ENCODE results near the gene AP5Z1. TPM values are rescaled to one million over a fixed set of nuclear protein-coding genes. Genes with fewer than 3 reads are reported as not detected.
A peak's percentile ranks its signal among the peaks of the same experiment; 100 is the strongest.

Gene AP5Z1
- total RNA-seq, 4 donors from 2014 or later = 26.2 to 81.2 (median 52.2) TPM

GRCh38 chr7:4734587-4735345 lies 40.7 kb upstream of the AP5Z1 start:
- Histone ChIP-seq H3K27ac (no peak overlapping the region), H3K36me3 (peaks cover 16% of the 10 kb centered on the region), H3K4me3 (no peak overlapping the region), H3K27me3 (no peaks in the 10 kb centered on the region), H3K9me3 (no peaks in the 10 kb centered on the region), H3K4me1 (peaks cover 33% of the 10 kb centered on the region)
- no peak for DNase-seq (ENCODE audit: low spot score in 2 of 2)
- TF ChIP-seq POLR2AphosphoS5 (IDR thresholded peaks at IDR 0.05) (no peak), EP300 (IDR thresholded peaks at IDR 0.05) (no peak)
- 82% methylated on average over 21 of the region's 23 CpGs for WGBS

- WGBS = 84% methylated on average over 15 of the region's 15 CpGs
- DNase-seq (ENCODE audit: low spot score in 2 of 2) = no peak
- H3K4me1 ChIP-seq = peaks cover 22% of the 10 kb centered on the region
- no peaks in the 10 kb centered on the region for H3K27me3 ChIP-seq
- no peaks in the 10 kb centered on the region for H3K9me3 ChIP-seq
- H3K36me3 ChIP-seq = peaks cover 26% of the 10 kb centered on the region
- no peak overlapping the region for H3K27ac ChIP-seq
- no peak overlapping the region for H3K4me3 ChIP-seq
- TF ChIP-seq EP300 (IDR thresholded peaks at IDR 0.05) (no peak), POLR2A (IDR thresholded peaks at IDR 0.05) (no peak), POLR2AphosphoS5 (IDR thresholded peaks at IDR 0.05) (no peak), CTCF (IDR thresholded peaks at IDR 0.05) (no peak)
Measured at GRCh38 chr7:4737300-4737699, 38.1 kb upstream of the AP5Z1 start.

GRCh38 chr7:4738711-4739527 lies 36.5 kb upstream of the AP5Z1 start:
- Histone ChIP-seq H3K27me3 (no peaks in the 10 kb centered on the region), H3K27ac (no peak overlapping the region), H3K4me1 (peaks cover 31% of the 10 kb centered on the region), H3K36me3 (peaks cover 18% of the 10 kb centered on the region), H3K4me3 (no peak overlapping the region), H3K9me3 (no peaks in the 10 kb centered on the region)
- DNase-seq (ENCODE audit: low spot score in 2 of 2) = no peak
- WGBS = 68% methylated on average over 23 of the region's 23 CpGs
- TF ChIP-seq CTCF (IDR thresholded peaks at IDR 0.05) (no peak), POLR2AphosphoS5 (IDR thresholded peaks at IDR 0.05) (no peak), POLR2A (IDR thresholded peaks at IDR 0.05) (no peak), EP300 (IDR thresholded peaks at IDR 0.05) (no peak)

GRCh38 chr7:4739528-4739992 lies 35.9 kb upstream of the AP5Z1 start:
- Histone ChIP-seq H3K4me3 (no peak overlapping the region), H3K36me3 (peaks cover 17% of the 10 kb centered on the region)
- WGBS = 83% methylated on average over 16 of the region's 16 CpGs

GRCh38 chr7:4740796-4741195 lies 34.6 kb upstream of the AP5Z1 start:
- TF ChIP-seq POLR2AphosphoS5 (IDR thresholded peaks at IDR 0.05) (no peak), POLR2A (IDR thresholded peaks at IDR 0.05) (no peak), EP300 (IDR thresholded peaks at IDR 0.05) (no peak), CTCF (IDR thresholded peaks at IDR 0.05) (no peak)
- Histone ChIP-seq H3K36me3 (peaks cover 17% of the 10 kb centered on the region), H3K27ac (no peak overlapping the region), H3K9me3 (no peaks in the 10 kb centered on the region), H3K4me1 (peaks cover 46% of the 10 kb centered on the region), H3K4me3 (no peak overlapping the region), H3K27me3 (no peaks in the 10 kb centered on the region)
- 97% methylated on average over 21 of the region's 22 CpGs for WGBS
- no peak for DNase-seq (ENCODE audit: low spot score in 2 of 2)

More at GRCh38 chr7:4739528-4739992, 35.9 kb upstream of the AP5Z1 start:
- no peak for TF ChIP-seq POLR2AphosphoS5 (IDR thresholded peaks at IDR 0.05)
- DNase-seq (ENCODE audit: low spot score in 2 of 2) = no peak
- Histone ChIP-seq H3K27me3 (no peaks in the 10 kb centered on the region), H3K4me1 (peaks cover 35% of the 10 kb centered on the region), H3K27ac (no peak overlapping the region), H3K9me3 (no peaks in the 10 kb centered on the region)

GRCh38 chr7:4742051-4742573 lies 33.3 kb upstream of the AP5Z1 start:
- WGBS = 85% methylated on average over 23 of the region's 23 CpGs
- Histone ChIP-seq H3K4me3 (no peak overlapping the region), H3K4me1 (peaks cover 58% of the 10 kb centered on the region), H3K27me3 (no peaks in the 10 kb centered on the region), H3K36me3 (peaks cover 17% of the 10 kb centered on the region), H3K9me3 (no peaks in the 10 kb centered on the region), H3K27ac (peak overlapping the region; percentile 2)
- DNase-seq (ENCODE audit: low spot score in 2 of 2) = no peak
- TF ChIP-seq POLR2AphosphoS5 (IDR thresholded peaks at IDR 0.05) = no peak
- TF ChIP-seq CTCF (IDR thresholded peaks at IDR 0.05) = no peak
- TF ChIP-seq EP300 (IDR thresholded peaks at IDR 0.05) = no peak
- TF ChIP-seq POLR2A (IDR thresholded peaks at IDR 0.05) = no peak

Measured in suprapubic skin (tissue), 4 donors.